Lung (tissue), 16 donors: ENCODE results near the gene CELSR1. TPM values are rescaled to one million over a fixed set of nuclear protein-coding genes. Genes with fewer than 3 reads are reported as not detected.

Experiments
- ATAC-seq: fragments of 200-7000 bp; cut with Tn5 transposase; one replicate; pipeline ENCODE4 v1.9.1; 2020; ENCODE audit warnings: moderate number of reproducible peaks; ENCODE audit not compliant: insufficient read depth, low FRiP score
- DNase-seq, 3 donors: peaks; one replicate each; pipeline ENCODE4 v3.0.0-alpha.2; 2013 to 2017
- H3K27ac ChIP-seq, 2 donors: one replicate each; pipeline ENCODE4 v1.5.1; 2013; ENCODE audit warnings: mild to moderate bottlenecking in 2 of 2, moderate library complexity in 2 of 2, control low read depth in 1 of 2, inconsistent platforms in 1 of 2, low read depth in 1 of 2, low read length in 1 of 2
- H3K27me3 ChIP-seq, 3 donors: one replicate each; pipeline ENCODE4 v1.5.1; 2013; ENCODE audit warnings: low read length in 2 of 3; ENCODE audit not compliant: control insufficient read depth in 3 of 3, insufficient read depth in 3 of 3
- H3K36me3 ChIP-seq, 4 donors: one replicate each; pipeline ENCODE4 v1.5.1; 2013; ENCODE audit warnings: low read length in 4 of 4, mild to moderate bottlenecking in 1 of 4, moderate library complexity in 1 of 4; ENCODE audit not compliant: control insufficient read depth in 4 of 4, insufficient read depth in 4 of 4
- H3K4me1 ChIP-seq, 5 donors: one replicate each; pipeline ENCODE4 v1.5.1; 2013; ENCODE audit warnings: low read length in 5 of 5, mild to moderate bottlenecking in 2 of 5, moderate library complexity in 1 of 5; ENCODE audit not compliant: control insufficient read depth in 5 of 5, insufficient read depth in 5 of 5
- H3K4me3 ChIP-seq: one replicate; pipeline ENCODE4 v1.5.1; 2013; ENCODE audit warnings: mild to moderate bottlenecking, control low read depth, moderate library complexity
- H3K9ac ChIP-seq, 2 donors: one replicate each; pipeline ENCODE4 v1.5.1; 2013; ENCODE audit warnings: low read length in 2 of 2, control low read depth in 1 of 2; ENCODE audit not compliant: insufficient read depth in 1 of 2
- H3K9me3 ChIP-seq, 4 donors: one replicate each; pipeline ENCODE4 v1.5.1; 2013; ENCODE audit warnings: low read length in 3 of 4, mild to moderate bottlenecking in 1 of 4, moderate library complexity in 1 of 4; ENCODE audit not compliant: control insufficient read depth in 4 of 4, insufficient read depth in 3 of 4
- CTCF ChIP-seq: IDR thresholded peaks from 2 replicates; pipeline ENCODE4 v1.5.1; 2012; ENCODE audit warnings: mild to moderate bottlenecking; ENCODE audit errors: control extremely low read depth, extremely low read depth
- WGBS, 2 donors: extraction: QIAGEN DNeasy Blood & Tissue Kit; methylation state at CpG; one replicate each; pipeline ENCODE4 v1.1.7; 2013; 5-methylcytosine and 5-hydroxymethylcytosine counted together
- long read RNA-seq, 5 donors: transcript quantifications; one replicate each; lab custom pipeline, GENCODE V29; 2026
- polyA plus RNA-seq, 2 donors: library from polyadenylated mRNA; stranded (reverse); fragments of 200-250 nt; gene quantifications; one replicate each; pipeline ENCODE4 v1.2.1, GENCODE V29; 2013
- total RNA-seq, 2 donors: library from RNA; depleted of rRNA in 1 of 2; stranded (reverse); fragments of >200 nt in 1 of 2; gene quantifications; one replicate each; pipeline ENCODE4 v1.2.1, GENCODE V29; 2014 to 2021
- donor health status: control.
- donor health status: control.
- donor health status: Bipolar disorder and iron deficiency.
- donor health status: healthy.
- donor health status: DM: yes; HTN: yes; CAD: no.

Gene CELSR1
- total RNA-seq: 10 to 100 TPM; 36.1 to 65.9 TPM
- 10 to 100 TPM; 14.0 to 29.3 TPM for polyA plus RNA-seq
- long read RNA-seq, donor 1, full-length matches to known transcripts: 1 of 1 reads
- long read RNA-seq, donor 1, partial matches to known transcripts: 0 of 1 reads
- long read RNA-seq, donor 1, other reads (novel, unspliced or antisense): 0 of 1 reads
- long read RNA-seq, donor 2: 0 reads
- long read RNA-seq, donor 3: 0 reads
- long read RNA-seq, donor 4: 0 reads
- long read RNA-seq, donor 5, partial matches to known transcripts: 13 of 13 reads
- long read RNA-seq, donor 5, other reads (novel, unspliced or antisense): 0 of 13 reads

GRCh38 chr22:46537225-46537945 is at the start of gene CELSR1:
Gene CELSR1 (minus strand): TSS chr22:46537620. CDS start chr22:46537170, 450 bp downstream.
- H3K36me3 ChIP-seq: no peaks in the 10 kb centered on the region
- no peak for TF ChIP-seq CTCF
- H3K27me3 ChIP-seq: peaks cover 6 to 24% (median 21%) of the 10 kb centered on the region in 3 donors
- H3K9ac ChIP-seq: no peak within 1 kb of the TSS
- 0% methylated on average over 60 to 101 of the region's 101 CpGs for WGBS, 2 donors
- DNase-seq (peak; percentile 46 to 63 (median 62)), ATAC-seq (peak; percentile 64)
- peaks cover 0 to 13% (median 6%) of the 10 kb centered on the region in 5 donors for H3K4me1 ChIP-seq
- H3K9me3 ChIP-seq: peaks cover 0 to 6% (median 0%) of the 10 kb centered on the region in 4 donors
- H3K4me3 ChIP-seq: peak within 1 kb of the TSS; percentile 27
- peak within 1 kb of the TSS; percentile 47 to 53 for H3K27ac ChIP-seq

GRCh38 chr22:46587061-46587460 is 49.6 kb upstream of the CELSR1 start:
- 64 to 79% methylated on average over 9 of the region's 9 CpGs for WGBS, 2 donors
- Histone ChIP-seq H3K9ac (no peak overlapping the region), H3K9me3 (no peaks in the 10 kb centered on the region), H3K27ac (peak overlapping the region in 1 of 2 donors; percentile 90), H3K4me1 (peaks cover 1 to 46% (median 27%) of the 10 kb centered on the region in 5 donors), H3K4me3 (no peak overlapping the region), H3K27me3 (no peaks in the 10 kb centered on the region), H3K36me3 (no peaks in the 10 kb centered on the region)
- TF ChIP-seq CTCF: no peak
- DNase-seq (no peak), ATAC-seq (no peak)

GRCh38 chr22:46586531-46587011 is 49.2 kb upstream of the CELSR1 start:
- H3K4me3 ChIP-seq: no peak overlapping the region
- no peak overlapping the region for H3K9ac ChIP-seq
- no peak for DNase-seq
- peak overlapping the region in 1 of 2 donors; percentile 90 for H3K27ac ChIP-seq
- no peaks in the 10 kb centered on the region for H3K27me3 ChIP-seq
- 87 to 91% methylated on average over 12 of the region's 12 CpGs for WGBS, 2 donors
- ATAC-seq: no peak
- no peaks in the 10 kb centered on the region for H3K36me3 ChIP-seq
- no peak for TF ChIP-seq CTCF
- peaks cover 0 to 50% (median 29%) of the 10 kb centered on the region in 5 donors for H3K4me1 ChIP-seq
- no peaks in the 10 kb centered on the region for H3K9me3 ChIP-seq
